Pancreas (tissue), 10 donors: Measurements from ENCODE around the gene UBXN10. TPM values are rescaled to one million over a fixed set of nuclear protein-coding genes. Genes with fewer than 3 reads are reported as not detected.
"Not testable (repeated sequence)": the region's sequence is repeated elsewhere in the genome, so short reads cannot be mapped to it uniquely, and the experiment has no call there.

Experiments used
- ATAC-seq, 4 donors: fragments of 200-7000 bp; cut with Tn5 transposase; one replicate each; pipeline versions ENCODE4 v1.8.0 to v1.9.1; 2020; ENCODE audit warnings: mild to moderate bottlenecking in 4 of 4, moderate library complexity in 4 of 4
- DNase-seq, 6 donors: peaks; one replicate each; pipeline ENCODE4 v3.0.0-alpha.2; 2020
- FAIRE-seq: peaks from 2 replicates; lab custom pipeline; 2012; peaks lifted over from hg19 to GRCh38; lab: Jason Lieb, UNC
- H3K27ac ChIP-seq, 4 donors: fragments of 200-600 bp; sonication (generic); 1 replicate in 3 of 4; 2 replicates in 1 of 4; pipeline versions ENCODE4 v1.5.0 to v1.8.0; 2020
- H3K27me3 ChIP-seq, 4 donors: fragments of 200-600 bp; one replicate each; pipeline ENCODE4 v1.8.0; 2021
- H3K36me3 ChIP-seq, 3 donors: fragments of 200-600 bp; sonication (generic) in 1 of 3; one replicate each; pipeline versions ENCODE4 v1.5.0 to v1.8.0; 2020 to 2021
- H3K4me1 ChIP-seq, 3 donors: fragments of 200-600 bp; one replicate each; pipeline ENCODE4 v1.8.0; 2021
- H3K4me3 ChIP-seq, 4 donors: fragments of 200-600 bp; sonication (generic) in 2 of 4; one replicate each; pipeline versions ENCODE4 v1.5.0 to v1.8.0; 2020 to 2021
- H3K9me3 ChIP-seq, 4 donors: fragments of 200-600 bp; one replicate each; pipeline ENCODE4 v1.8.0; 2021
- WGBS, 2 donors: extraction: QIAGEN DNeasy Blood & Tissue Kit; methylation state at CpG; one replicate each; pipeline ENCODE4 v1.1.7; 2013; 5-methylcytosine and 5-hydroxymethylcytosine counted together
- intact Hi-C, 3 donors: fragments of 100-400 bp; cut with DNase I; formaldehyde crosslinking; loops; one replicate each; pipeline versions ENCODE4 v1.11.1 to v1.14.2; 2022
- polyA plus RNA-seq, 2 donors: library from polyadenylated mRNA; stranded (reverse); fragments of 200-250 nt; gene quantifications; one replicate each; pipeline ENCODE4 v1.2.3, GENCODE V29; 2013
- total RNA-seq, 6 donors: library from RNA; stranded (reverse); fragmentation: NEBNext Ultra II Directional in 4 of 6; extraction: Animal tissue kit (Norgen Biotek cat#: 25700) in 4 of 6; gene quantifications; one replicate each; pipeline versions ENCODE4 v1.2.1 to v1.2.4, GENCODE V29; 2021 to 2023
- TF ChIP-seq, protein P1 (sequence below), 4 donors: fragments of 200-600 bp; sonication (generic) in 3 of 4; IDR thresholded peaks; one replicate each; pipeline versions ENCODE4 v1.5.0 to v1.8.0; 2021; ENCODE audit warnings: antibody characterized with exemption in 4 of 4
- donor health status: healthy with polysubstance abuse.
- donor health status: DM: no; HTN: no; CAD: no; lungs with moderate emphysema.
- donor health status: DM: no; HTN: no; CAD: no.
- donor health status: control.
- donor health status: control.
- donor health status: Bipolar disorder and iron deficiency.
- donor health status: DM: yes; HTN: yes; CAD: no.
- donor health status: DM: no; HTN: no; CAD: no.
- donor health status: DM: no; HTN: no; CAD: no.
- donor health status: DM: yes; HTN: yes; CAD: no.

UBXN10 gene
- total and polyA plus RNA-seq, 8 donors = 0.54 to 2.4 (median 0.75) TPM

- TF ChIP-seq, protein P1, sequence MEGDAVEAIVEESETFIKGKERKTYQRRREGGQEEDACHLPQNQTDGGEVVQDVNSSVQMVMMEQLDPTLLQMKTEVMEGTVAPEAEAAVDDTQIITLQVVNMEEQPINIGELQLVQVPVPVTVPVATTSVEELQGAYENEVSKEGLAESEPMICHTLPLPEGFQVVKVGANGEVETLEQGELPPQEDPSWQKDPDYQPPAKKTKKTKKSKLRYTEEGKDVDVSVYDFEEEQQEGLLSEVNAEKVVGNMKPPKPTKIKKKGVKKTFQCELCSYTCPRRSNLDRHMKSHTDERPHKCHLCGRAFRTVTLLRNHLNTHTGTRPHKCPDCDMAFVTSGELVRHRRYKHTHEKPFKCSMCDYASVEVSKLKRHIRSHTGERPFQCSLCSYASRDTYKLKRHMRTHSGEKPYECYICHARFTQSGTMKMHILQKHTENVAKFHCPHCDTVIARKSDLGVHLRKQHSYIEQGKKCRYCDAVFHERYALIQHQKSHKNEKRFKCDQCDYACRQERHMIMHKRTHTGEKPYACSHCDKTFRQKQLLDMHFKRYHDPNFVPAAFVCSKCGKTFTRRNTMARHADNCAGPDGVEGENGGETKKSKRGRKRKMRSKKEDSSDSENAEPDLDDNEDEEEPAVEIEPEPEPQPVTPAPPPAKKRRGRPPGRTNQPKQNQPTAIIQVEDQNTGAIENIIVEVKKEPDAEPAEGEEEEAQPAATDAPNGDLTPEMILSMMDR (IDR thresholded peaks at IDR 0.05) = no peak
- intact Hi-C loops = loop anchor here in 2 of 3 donors (5.0 kb wide), 1 partner anchor 280 kb away; no protein-coding TSS in a partner anchor
- DNase-seq (no peak), FAIRE-seq (no peak), ATAC-seq (peak in 1 of 4 donors; percentile 7)
- H3K27ac ChIP-seq = no peak overlapping the region
- no peak overlapping the region for H3K4me3 ChIP-seq
- peaks cover 0 to 7% (median 0%) of the 10 kb centered on the region in 3 donors for H3K4me1 ChIP-seq
- WGBS, 2 donors = 53 to 60% methylated on average over 11 of the region's 11 CpGs
- H3K27me3 ChIP-seq = no peaks in the 10 kb centered on the region
- H3K36me3 ChIP-seq = no peaks in the 10 kb centered on the region
- H3K9me3 ChIP-seq = no peaks in the 10 kb centered on the region
These were observed 26.3 kb downstream of the UBXN10 start for GRCh38 chr1:20212085-20212684.

DNA sequence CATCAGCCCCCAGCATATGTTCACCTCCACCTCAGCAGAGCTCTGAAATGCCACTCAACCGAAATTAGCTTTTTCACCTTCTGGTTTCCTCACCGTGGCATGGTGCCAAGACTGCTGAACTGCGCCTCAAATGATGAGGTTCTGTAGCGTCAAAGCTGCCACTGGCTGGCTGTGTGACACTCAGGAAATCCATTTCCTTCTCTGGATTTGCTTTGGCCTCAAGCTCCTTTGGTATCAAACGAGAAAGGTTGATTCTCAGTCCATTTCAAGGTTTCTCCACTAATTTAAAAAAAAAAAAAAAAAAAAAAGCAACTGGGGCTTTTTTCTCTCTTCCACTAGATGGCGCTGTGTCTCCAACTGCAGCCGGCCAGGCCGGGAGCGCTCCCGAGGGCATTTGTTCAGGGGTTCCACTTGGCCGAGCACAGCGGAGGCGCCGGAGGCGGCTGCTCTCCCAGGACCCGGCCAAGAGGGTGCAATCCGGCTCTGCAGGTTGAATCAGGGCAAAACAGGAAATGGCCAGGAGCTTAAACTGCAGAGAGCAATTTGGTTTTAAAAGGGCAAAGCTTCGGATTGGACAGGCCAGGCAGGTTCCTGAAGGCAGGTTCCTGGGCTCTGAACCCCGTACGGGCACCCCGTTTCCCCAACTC is 26.9 kb downstream of the UBXN10 start:
- 3% methylated on average over 21 of the region's 21 CpGs for WGBS, 2 donors
- intact Hi-C loops = loop anchor here in 2 of 3 donors (5.0 kb wide), 1 partner anchor 279 kb away; no protein-coding TSS in a partner anchor
- FAIRE-seq (no peak), ATAC-seq (peak; percentile 89 to 96 (median 94)), DNase-seq (peak; percentile 45 to 87 (median 70))
- H3K9me3 ChIP-seq = no peaks in the 10 kb centered on the region
- no peak overlapping the region for H3K27ac ChIP-seq
- peaks cover 0 to 7% (median 0%) of the 10 kb centered on the region in 3 donors for H3K4me1 ChIP-seq
- H3K36me3 ChIP-seq = no peaks in the 10 kb centered on the region
- H3K4me3 ChIP-seq = no peak overlapping the region
- no peaks in the 10 kb centered on the region for H3K27me3 ChIP-seq
- TF ChIP-seq, protein P1 (IDR thresholded peaks at IDR 0.05) = peak; percentile 48 to 78 (median 69)

DNA sequence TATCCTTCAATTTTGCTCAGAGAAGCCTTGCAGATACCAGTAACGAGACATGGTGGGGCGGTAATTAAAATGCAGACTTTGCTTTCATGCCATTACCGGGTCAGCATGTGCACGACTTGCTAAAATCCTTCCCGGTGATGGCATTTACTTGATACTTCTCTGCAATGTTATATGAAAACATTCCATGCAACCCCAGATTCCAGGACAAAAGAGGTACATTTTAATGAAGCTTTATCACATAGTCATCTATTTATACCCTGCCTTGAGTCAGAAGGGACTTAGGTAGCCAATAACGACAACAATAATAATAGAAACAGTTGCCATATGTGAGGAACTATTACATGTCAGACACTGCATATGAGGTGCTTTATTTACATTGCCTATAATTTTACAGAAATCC is 29.8 kb downstream of the UBXN10 start:
- H3K36me3 ChIP-seq = no peaks in the 10 kb centered on the region
- FAIRE-seq (no peak), ATAC-seq (no peak), DNase-seq (no peak)
- intact Hi-C loops = no loop called here
- no peaks in the 10 kb centered on the region for H3K27me3 ChIP-seq
- 41 to 53% methylated on average over 6 of the region's 6 CpGs for WGBS, 2 donors
- TF ChIP-seq, protein P1 (IDR thresholded peaks at IDR 0.05) = no peak
- peaks cover 0 to 7% (median 0%) of the 10 kb centered on the region in 3 donors for H3K4me1 ChIP-seq
- H3K9me3 ChIP-seq = no peaks in the 10 kb centered on the region
- H3K27ac ChIP-seq = no peak overlapping the region
- no peak overlapping the region for H3K4me3 ChIP-seq

DNA sequence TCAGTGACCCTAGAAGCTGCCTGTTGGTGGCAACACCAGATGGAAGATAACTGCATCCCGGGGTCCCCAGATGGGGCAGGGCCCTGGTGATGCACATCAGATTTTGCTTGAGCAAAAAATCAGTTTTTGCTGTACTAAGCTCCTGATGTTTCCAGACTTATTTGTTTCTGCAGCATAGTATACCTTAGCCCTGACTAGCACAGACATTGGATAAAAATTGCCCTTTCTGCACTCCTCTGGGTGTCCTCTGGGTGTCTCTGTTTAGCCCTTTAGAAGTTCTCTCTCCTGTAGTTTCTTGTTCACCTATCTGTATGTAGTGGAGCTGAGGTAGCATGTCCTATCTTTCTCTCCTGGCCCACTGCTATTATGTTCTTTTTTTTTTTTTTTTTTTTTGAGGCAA is 30.7 kb downstream of the UBXN10 start:
- no peaks in the 10 kb centered on the region for H3K9me3 ChIP-seq
- no peak for DNase-seq
- TF ChIP-seq, protein P1 (IDR thresholded peaks at IDR 0.05) = no peak
- no peak overlapping the region for H3K4me3 ChIP-seq
- WGBS, 2 donors = 74 to 85% methylated on average over 1 of the region's 1 CpG
- FAIRE-seq = no peak
- H3K4me1 ChIP-seq = peaks cover 0 to 7% (median 0%) of the 10 kb centered on the region in 3 donors
- intact Hi-C loops = no loop called here
- H3K27me3 ChIP-seq = no peaks in the 10 kb centered on the region
- no peaks in the 10 kb centered on the region for H3K36me3 ChIP-seq
- peak in 1 of 4 donors; percentile 46 for ATAC-seq
- H3K27ac ChIP-seq = no peak overlapping the region

GRCh38 chr1:20219053-20219452 is 33.2 kb downstream of the UBXN10 start:
- 69 to 79% methylated on average over 6 of the region's 6 CpGs for WGBS, 2 donors
- H3K27ac ChIP-seq, intact Hi-C loops, H3K4me3 ChIP-seq, FAIRE-seq, DNase-seq, H3K27me3 ChIP-seq, H3K36me3 ChIP-seq, H3K9me3 ChIP-seq, ATAC-seq, H3K4me1 ChIP-seq: not testable (repeated sequence)
